SK-N-SH treated with all-trans-retinoic acid at 6 μM for 48 hours (cell line): Measurements from ENCODE around the gene CPT1A.

Experiments used
- ATAC-seq: fragments of 200-7000 bp; cut with Tn5 transposase; 3 replicates; pipeline ENCODE4 v1.9.1; 2020; ENCODE audit warnings: mild to moderate bottlenecking, moderate library complexity
- ARNTL ChIP-seq: fragments of 450-650 bp; formaldehyde crosslinking; IDR thresholded peaks from 2 replicates; pipeline ENCODE4 v1.5.0; 2020; ENCODE audit warnings: low read depth, mild to moderate bottlenecking, moderate library complexity, borderline replicate concordance
- BACH2 ChIP-seq: fragments of 250-450 bp; sonication (Bioruptor Pico); IDR thresholded peaks from 2 replicates; pipeline ENCODE4 v1.9.0; 2021; ENCODE audit warnings: mild to moderate bottlenecking, borderline replicate concordance
- CSDC2 ChIP-seq: fragments of 250-450 bp; sonication (Bioruptor Pico); IDR thresholded peaks from 2 replicates; pipeline ENCODE4 v1.5.0; 2020; ENCODE audit warnings: mild to moderate bottlenecking, moderate library complexity
- CSRNP3 ChIP-seq: fragments of 250-450 bp; sonication (Bioruptor Pico); IDR thresholded peaks from 2 replicates; pipeline ENCODE4 v1.5.1; 2021; ENCODE audit warnings: mild to moderate bottlenecking, moderate library complexity
- ESRRG ChIP-seq: fragments of 250-450 bp; sonication (Bioruptor Pico); IDR thresholded peaks from 2 replicates; pipeline ENCODE4 v1.6.1; 2021; ENCODE audit warnings: mild to moderate bottlenecking
- GLIS3 ChIP-seq: fragments of 250-450 bp; sonication (Bioruptor Pico); IDR thresholded peaks from 2 replicates; pipeline ENCODE4 v1.5.0; 2020; ENCODE audit warnings: mild to moderate bottlenecking, moderate library complexity
- ISL1 ChIP-seq: fragments of 250-450 bp; sonication (Bioruptor Pico); IDR thresholded peaks from 2 replicates; pipeline ENCODE4 v2.1.2; 2022; ENCODE audit warnings: mild to moderate bottlenecking, moderate library complexity
- OSR1 ChIP-seq: fragments of 250-450 bp; sonication (Bioruptor Pico); IDR thresholded peaks from 2 replicates; pipeline ENCODE4 v1.8.0; 2022; ENCODE audit warnings: moderate library complexity, mild to moderate bottlenecking, inconsistent platforms
- PATZ1 ChIP-seq: fragments of 250-450 bp; sonication (Bioruptor Pico); IDR thresholded peaks from 2 replicates; pipeline ENCODE4 v1.8.0; 2020; ENCODE audit warnings: mild to moderate bottlenecking, moderate library complexity, borderline replicate concordance
- POU6F1 ChIP-seq: fragments of 250-450 bp; sonication (Bioruptor Pico); IDR thresholded peaks from 2 replicates; pipeline ENCODE4 v1.8.0; 2021; ENCODE audit warnings: low read depth, mild to moderate bottlenecking, moderate library complexity, borderline replicate concordance
- PPARA ChIP-seq: fragments of 250-450 bp; sonication (Bioruptor Pico); IDR thresholded peaks from 2 replicates; pipeline ENCODE4 v1.5.0; 2020; ENCODE audit warnings: mild to moderate bottlenecking, borderline replicate concordance
- RARB ChIP-seq: fragments of 250-450 bp; sonication (Bioruptor Pico); IDR thresholded peaks from 2 replicates; pipeline ENCODE4 v1.8.0; 2021; ENCODE audit warnings: mild to moderate bottlenecking, moderate library complexity
- SNAI2 ChIP-seq: fragments of 250-450 bp; sonication (Bioruptor Pico); IDR thresholded peaks from 2 replicates; pipeline ENCODE4 v1.5.0; 2020; ENCODE audit warnings: mild to moderate bottlenecking, moderate library complexity
- TCF4 ChIP-seq: fragments of 250-450 bp; sonication (Bioruptor Pico); IDR thresholded peaks from 2 replicates; pipeline ENCODE4 v1.8.0; 2021; ENCODE audit warnings: mild to moderate bottlenecking, moderate library complexity, borderline replicate concordance
- TOX ChIP-seq: fragments of 250-450 bp; sonication (Bioruptor Pico); IDR thresholded peaks from 2 replicates; pipeline ENCODE4 v1.8.0; 2021; ENCODE audit warnings: mild to moderate bottlenecking, moderate library complexity, borderline replicate concordance
- TSHZ2 ChIP-seq: fragments of 250-450 bp; sonication (Bioruptor Pico); IDR thresholded peaks from 2 replicates; pipeline ENCODE4 v1.5.0; 2020; ENCODE audit warnings: mild to moderate bottlenecking, moderate library complexity
- ZC3H10 ChIP-seq: fragments of 250-450 bp; sonication (Bioruptor Pico); IDR thresholded peaks from 2 replicates; pipeline ENCODE4 v1.5.1; 2021; ENCODE audit warnings: mild to moderate bottlenecking, moderate library complexity
- ZFP3 ChIP-seq: fragments of 250-450 bp; sonication (Bioruptor Pico); IDR thresholded peaks from 2 replicates; pipeline ENCODE4 v1.5.0; 2020; ENCODE audit warnings: mild to moderate bottlenecking, moderate library complexity
- ZFP30 ChIP-seq: fragments of 450-650 bp; formaldehyde crosslinking; IDR thresholded peaks from 2 replicates; pipeline ENCODE4 v1.5.0; 2022; ENCODE audit warnings: mild to moderate bottlenecking, moderate library complexity
- ZNF565 ChIP-seq: fragments of 450-650 bp; formaldehyde crosslinking; conservative IDR thresholded peaks from 2 replicates; pipeline ENCODE4 v1.5.0; 2020; ENCODE audit warnings: low read depth, mild to moderate bottlenecking, moderate library complexity
- ZNF70 ChIP-seq: fragments of 450-650 bp; formaldehyde crosslinking; IDR thresholded peaks from 2 replicates; pipeline ENCODE4 v1.5.0; 2020; ENCODE audit warnings: mild to moderate bottlenecking, moderate library complexity
- ZNF8 ChIP-seq: fragments of 450-650 bp; formaldehyde crosslinking; IDR thresholded peaks from 2 replicates; pipeline ENCODE4 v1.5.0; 2020; ENCODE audit warnings: mild to moderate bottlenecking, moderate library complexity

CPT1A gene

DNA sequence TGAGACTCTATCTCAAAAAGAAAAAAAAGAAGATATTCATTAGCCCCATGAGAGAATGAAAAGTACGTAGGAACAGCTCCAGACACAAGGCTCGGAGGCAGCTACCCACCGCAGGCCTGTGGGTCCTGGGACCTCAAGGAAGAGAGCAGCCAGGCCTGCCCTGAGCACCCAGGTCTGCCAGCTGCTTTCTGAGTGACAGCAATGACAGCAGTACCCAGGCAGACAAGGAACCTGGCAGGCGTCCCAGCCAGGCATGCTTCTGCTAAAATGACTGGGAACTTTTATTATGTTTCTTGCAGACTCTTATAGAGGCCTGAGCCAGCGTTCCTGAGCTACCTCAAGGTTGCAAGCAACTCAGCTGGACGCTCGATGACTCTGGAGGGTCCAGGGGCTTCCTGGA lies 31.6 kb downstream of the CPT1A start:
- no peak; the same call in 2 of the 3 replicates for ATAC-seq
- peak; percentile 38; the same call in 1 of the 2 replicates for TF ChIP-seq TSHZ2
- TF ChIP-seq ZFP30 (CRISPR knock-in tag), result no peak

- no peak for ATAC-seq
- TF ChIP-seq OSR1 (CRISPR knock-in tag) (no peak), ZFP3 (CRISPR knock-in tag) (no peak), GLIS3 (CRISPR knock-in tag) (no peak), ZNF8 (CRISPR knock-in tag) (no peak), TCF4 (CRISPR knock-in tag) (no peak), CSRNP3 (CRISPR knock-in tag) (no peak), CSDC2 (CRISPR knock-in tag) (no peak), POU6F1 (CRISPR knock-in tag) (no peak), SNAI2 (no peak), ZNF565 (CRISPR knock-in tag) (no peak), PPARA (CRISPR knock-in tag) (no peak), TOX (CRISPR knock-in tag) (no peak), ZNF70 (no peak), ISL1 (CRISPR knock-in tag) (no peak), BACH2 (CRISPR knock-in tag) (no peak), ARNTL (CRISPR knock-in tag) (no peak), RARB (CRISPR knock-in tag) (no peak), PATZ1 (no peak), TSHZ2 (no peak), ESRRG (CRISPR knock-in tag) (no peak)
These were observed 32.2 kb downstream of the CPT1A start for GRCh38 chr11:68809506-68809905.

- ATAC-seq, result no peak
- TF ChIP-seq OSR1 (CRISPR knock-in tag) (no peak), ZC3H10 (CRISPR knock-in tag) (no peak), PPARA (CRISPR knock-in tag) (no peak), SNAI2 (no peak), ZFP30 (CRISPR knock-in tag) (no peak), BACH2 (CRISPR knock-in tag) (no peak), PATZ1 (no peak), ISL1 (CRISPR knock-in tag) (no peak), ESRRG (CRISPR knock-in tag) (no peak), ZNF8 (CRISPR knock-in tag) (no peak)
These were observed 32.9 kb downstream of the CPT1A start for GRCh38 chr11:68808787-68809186.
